HCT116 (cell line): ENCODE measurements around the gene PET117. TPM values are rescaled to one million over a fixed set of nuclear protein-coding genes. Genes with fewer than 3 reads are reported as not detected.

Experiments
- ATAC-seq: fragments of 200-7000 bp; cut with Tn5 transposase; 2 replicates; pipeline ENCODE4 v1.9.1; 2020; ENCODE audit warnings: mild to moderate bottlenecking, moderate library complexity
- BruUV-seq: library from RNA; stranded (reverse); fragments of 400-500 nt; replicated peaks from 2 replicates; lab custom pipeline; 2021; lab: Mats Ljungman, UMichigan
- CTCF ChIA-PET: fragments of 300-600 bp; sonication (Branson Sonifier 250); formaldehyde crosslinking; loops from one replicate; lab custom pipeline; 2021; ENCODE audit warnings: antibody characterized with exemption; lab: Charles Lee
- POLR2A ChIA-PET: fragments of 300-600, 350-600 bp; sonication (Branson Sonifier 250); formaldehyde crosslinking; loops from one replicate; lab custom pipeline; 2021; ENCODE audit warnings: antibody characterized with exemption; lab: Charles Lee
- RAD21 ChIA-PET, 2 experiments: fragments of 300-600 bp; sonication (Branson Sonifier 250); formaldehyde crosslinking; loops; one replicate each; lab custom pipeline; 2023; ENCODE audit warnings: low total read pairs in 2 of 2; ENCODE audit not compliant: uncharacterized antibody in 2 of 2, unreplicated experiment in 2 of 2, low non-redundant PET in 1 of 2; lab: Charles Lee
- DNase-seq: peaks from one replicate; pipeline ENCODE4 v3.0.0-alpha.2; 2010; ENCODE audit warnings: low read depth, low spot score
- H2AFZ ChIP-seq: fragments of 200-600 bp; shearing (Covaris generic), sonication (generic); 2 replicates; pipeline ENCODE4 v1.6.1; 2017; ENCODE audit warnings: low read depth, mixed run types, mixed read lengths, antibody characterized with exemption, low read length; ENCODE audit not compliant: poor library complexity, severe bottlenecking
- H3K27ac ChIP-seq: 2 replicates; pipeline ENCODE4 v1.5.1; 2012; ENCODE audit warnings: low read depth, low read length
- H3K27me3 ChIP-seq: fragments of 200-600 bp; sonication (generic); 2 replicates; pipeline ENCODE4 v1.6.1; 2016; ENCODE audit warnings: mixed run types, low read length, mixed read lengths; ENCODE audit not compliant: insufficient read depth
- H3K36me3 ChIP-seq, 2 experiments: fragments of 200-500 bp in 1 of 2; fragments of 200-600 bp in 1 of 2; sonication (Bioruptor generic) in 1 of 2; sonication (generic) in 1 of 2; 2 replicates each; pipeline versions ENCODE4 v1.5.1 to v1.6.1; 2014 to 2016; ENCODE audit warnings: low read length in 2 of 2, inconsistent platforms in 1 of 2, mixed read lengths in 1 of 2, mixed run types in 1 of 2; ENCODE audit not compliant: insufficient read depth in 2 of 2, control insufficient read depth in 1 of 2
- H3K4me1 ChIP-seq, 2 experiments: fragments of 200-600 bp in 1 of 2; sonication (generic) in 1 of 2; 2 replicates each; pipeline versions ENCODE4 v1.5.1 to v1.6.1; 2012 to 2017; ENCODE audit warnings: low read length in 2 of 2, inconsistent platforms in 1 of 2, mild to moderate bottlenecking in 1 of 2, mixed read lengths in 1 of 2, mixed run types in 1 of 2, moderate library complexity in 1 of 2; ENCODE audit not compliant: insufficient read depth in 2 of 2, control insufficient read depth in 1 of 2
- H3K4me2 ChIP-seq: fragments of 200-600 bp; sonication (generic); 2 replicates; pipeline ENCODE4 v1.6.1; 2017; ENCODE audit warnings: mixed run types, low read length, mixed read lengths
- H3K4me3 ChIP-seq, 2 experiments: fragments of 200-600 bp in 1 of 2; sonication (generic) in 1 of 2; replicated peaks in 1 of 2; 2 replicates each; pipeline ENCODE4 v1.5.1; 2011 to 2016; ENCODE audit warnings: low read length in 2 of 2, control low read depth in 1 of 2, low read depth in 1 of 2, mild to moderate bottlenecking in 1 of 2, mixed read lengths in 1 of 2, mixed run types in 1 of 2
- H3K79me2 ChIP-seq: fragments of 200-600 bp; sonication (generic); 2 replicates; pipeline ENCODE4 v1.6.1; 2017; ENCODE audit warnings: mild to moderate bottlenecking, mixed run types, low read length, moderate library complexity, mixed read lengths; ENCODE audit not compliant: insufficient read depth
- H3K9ac ChIP-seq: fragments of 200-600 bp; sonication (generic); 2 replicates; pipeline ENCODE4 v1.6.1; 2016; ENCODE audit warnings: low read length, mixed read lengths
- H3K9me2 ChIP-seq: fragments of 200-600 bp; sonication (generic), shearing (Covaris generic); 2 replicates; pipeline ENCODE4 v1.6.1; 2017; ENCODE audit warnings: mixed run types, mild to moderate bottlenecking, moderate library complexity; ENCODE audit not compliant: insufficient read depth
- H3K9me3 ChIP-seq, 2 experiments: fragments of 200-500 bp in 1 of 2; fragments of 200-600 bp in 1 of 2; sonication (Bioruptor generic) in 1 of 2; sonication (generic) in 1 of 2; 2 replicates each; pipeline ENCODE4 v1.6.1; 2014 to 2017; ENCODE audit warnings: low read length in 2 of 2, mixed read lengths in 2 of 2, inconsistent platforms in 1 of 2, low read depth in 1 of 2, mild to moderate bottlenecking in 1 of 2, mixed run types in 1 of 2, moderate library complexity in 1 of 2; ENCODE audit not compliant: control insufficient read depth in 1 of 2, insufficient read depth in 1 of 2
- H4K20me1 ChIP-seq: fragments of 200-600 bp; sonication (generic), shearing (Covaris generic); 2 replicates; pipeline ENCODE4 v1.6.1; 2017; ENCODE audit warnings: mixed run types, mild to moderate bottlenecking, moderate library complexity; ENCODE audit not compliant: insufficient read depth
- EGR1 ChIP-seq: IDR thresholded peaks from 2 replicates; pipeline ENCODE4 v1.6.1; 2012; ENCODE audit warnings: low read depth
- EZH2 ChIP-seq: fragments of 200-600 bp; sonication (generic); IDR thresholded peaks from 2 replicates; pipeline ENCODE4 v1.6.1; 2017; ENCODE audit warnings: antibody characterized with exemption, mixed run types
- EZH2phosphoT487 ChIP-seq: fragments of 200-600 bp; IDR thresholded peaks from 2 replicates; pipeline ENCODE4 v1.6.1; 2018; ENCODE audit warnings: antibody characterized with exemption, borderline replicate concordance
- JUND ChIP-seq: IDR thresholded peaks from 2 replicates; pipeline ENCODE4 v1.6.1; 2012
- POLR2A ChIP-seq: IDR thresholded peaks from 2 replicates; pipeline ENCODE4 v1.7.0; 2011; ENCODE audit warnings: borderline replicate concordance; ENCODE audit not compliant: insufficient read depth, insufficient read length; ENCODE audit errors: extremely low read depth
- RAD21 ChIP-seq: IDR thresholded peaks from 2 replicates; pipeline ENCODE4 v1.6.1; 2012; ENCODE audit warnings: low read depth, mild to moderate bottlenecking
- SIN3A ChIP-seq: IDR thresholded peaks from 2 replicates; pipeline ENCODE4 v1.6.1; 2012; ENCODE audit warnings: low read depth
- SP1 ChIP-seq: IDR thresholded peaks from 2 replicates; pipeline ENCODE4 v1.6.1; 2012; ENCODE audit warnings: low read depth
- SRF ChIP-seq: IDR thresholded peaks from 2 replicates; pipeline ENCODE4 v1.6.1; 2012; ENCODE audit warnings: low read depth
- ZNF274 ChIP-seq: fragments of 200-500 bp; sonication (Bioruptor generic); IDR thresholded peaks from 2 replicates; pipeline ENCODE4 v1.6.1; 2014; ENCODE audit warnings: mild to moderate bottlenecking, low read depth, low read length, inconsistent platforms
- intact Hi-C: fragments of 100-400 bp; cut with micrococcal nuclease; formaldehyde crosslinking; loops from 2 replicates; pipeline ENCODE4 v1.10.0; 2022
- total RNA-seq: library from RNA; stranded (reverse); gene quantifications from one replicate; pipeline ENCODE4 v1.2.1, GENCODE V29; 2021; ENCODE audit not compliant: unreplicated experiment
- TF ChIP-seq, protein P1 (sequence below), 3 experiments: fragments of 200-600 bp in 1 of 3; sonication (generic) in 1 of 3; IDR thresholded peaks in 2 of 3; conservative IDR thresholded peaks in 1 of 3; 2 replicates each; pipeline ENCODE4 v1.5.1; 2012 to 2017; ENCODE audit warnings: low read depth in 2 of 3, low read length in 2 of 3, antibody characterized with exemption in 1 of 3, borderline replicate concordance in 1 of 3, control low read depth in 1 of 3, mild to moderate bottlenecking in 1 of 3, mixed read lengths in 1 of 3, mixed run types in 1 of 3, moderate library complexity in 1 of 3; ENCODE audit not compliant: insufficient read depth in 1 of 3
- TF ChIP-seq, protein P2 (sequence below): IDR thresholded peaks from 2 replicates; pipeline ENCODE4 v1.6.1; 2012
- TF ChIP-seq, protein P3 (sequence below): IDR thresholded peaks from 2 replicates; pipeline ENCODE4 v1.6.1; 2012
- TF ChIP-seq, protein P4 (sequence below): IDR thresholded peaks from 2 replicates; pipeline ENCODE4 v1.6.1; 2012; ENCODE audit warnings: low read depth

Gene PET117
- total RNA-seq, 1 experiment from 2014 or later, result 22.3 TPM

DNA sequence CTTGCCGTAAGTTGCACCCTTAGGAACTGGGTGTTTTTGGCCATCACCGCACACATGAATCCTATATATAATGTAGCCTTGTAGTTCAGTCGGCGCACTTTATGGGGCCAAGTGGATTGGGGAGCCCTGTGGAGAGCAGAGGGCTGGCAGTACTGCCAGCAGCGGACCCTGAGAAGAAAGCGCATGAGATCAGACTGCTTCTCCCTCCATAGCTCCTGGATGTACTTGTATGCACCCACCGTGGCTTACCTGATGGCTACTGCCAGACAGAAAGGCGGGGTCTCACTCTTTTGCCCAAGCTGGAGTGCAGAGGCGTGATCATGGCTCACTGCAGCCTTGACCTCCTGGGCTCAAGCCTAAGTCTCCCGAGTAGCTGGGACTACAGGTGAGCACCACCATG lies 47.2 kb upstream of the PET117 start:
- Histone ChIP-seq H3K36me3 (no peaks in the 10 kb centered on the region), H3K27ac (no peak overlapping the region), H3K27me3 (no peaks in the 10 kb centered on the region), H3K9me2 (no peaks in the 10 kb centered on the region), H3K4me1 (no peaks in the 10 kb centered on the region), H3K9me3 (no peaks in the 10 kb centered on the region), H3K79me2 (no peaks in the 10 kb centered on the region), H4K20me1 (no peaks in the 10 kb centered on the region), H3K9ac (no peak overlapping the region), H3K4me2 (no peak overlapping the region), H2AFZ (no peak overlapping the region), H3K4me3 (no peak overlapping the region)
- POLR2A ChIA-PET, result no interaction called here
- DNase-seq (no peak), ATAC-seq (no peak)
- no peak for TF ChIP-seq ZNF274
- no peak for TF ChIP-seq SP1
- no peak for TF ChIP-seq POLR2A
- TF ChIP-seq EZH2phosphoT487, result no peak
- CTCF ChIA-PET, result no interaction called here
- BruUV-seq, result no TSS peak
- intact Hi-C loops, result no loop called here
- RAD21 ChIA-PET, result no interaction called here

DNA sequence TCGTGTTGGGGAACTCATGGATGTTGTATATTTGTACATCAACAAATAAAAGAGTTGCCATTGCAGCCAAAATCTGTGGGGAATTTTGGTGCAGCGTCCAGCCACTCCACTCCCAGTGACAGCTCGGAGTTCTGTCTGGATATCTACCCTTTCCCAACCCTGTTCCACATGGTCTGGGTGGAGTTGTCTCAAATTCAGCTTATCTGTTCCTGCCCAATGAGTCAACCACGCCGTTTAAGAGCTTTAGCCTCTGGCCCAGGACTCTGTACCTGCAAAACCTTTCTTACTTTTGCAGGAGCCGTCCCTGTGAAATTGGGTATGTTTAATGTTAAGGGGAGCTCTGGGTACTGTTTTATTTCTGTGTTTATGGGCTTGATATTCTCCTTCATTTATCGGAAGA lies 46.0 kb upstream of the PET117 start:
- Histone ChIP-seq H2AFZ (no peak overlapping the region), H3K9ac (no peak overlapping the region), H3K9me3 (no peaks in the 10 kb centered on the region), H3K4me2 (no peak overlapping the region), H4K20me1 (no peaks in the 10 kb centered on the region), H3K27ac (no peak overlapping the region), H3K4me3 (no peak overlapping the region), H3K36me3 (no peaks in the 10 kb centered on the region), H3K4me1 (no peaks in the 10 kb centered on the region), H3K9me2 (no peaks in the 10 kb centered on the region), H3K79me2 (no peaks in the 10 kb centered on the region), H3K27me3 (no peaks in the 10 kb centered on the region)
- DNase-seq, result no peak
- RAD21 ChIA-PET, result no interaction called here
- BruUV-seq, result no TSS peak
- no peak for ATAC-seq
- intact Hi-C loops, result no loop called here
- POLR2A ChIA-PET, result no interaction called here
- CTCF ChIA-PET, result no interaction called here
- TF ChIP-seq, protein P1, sequence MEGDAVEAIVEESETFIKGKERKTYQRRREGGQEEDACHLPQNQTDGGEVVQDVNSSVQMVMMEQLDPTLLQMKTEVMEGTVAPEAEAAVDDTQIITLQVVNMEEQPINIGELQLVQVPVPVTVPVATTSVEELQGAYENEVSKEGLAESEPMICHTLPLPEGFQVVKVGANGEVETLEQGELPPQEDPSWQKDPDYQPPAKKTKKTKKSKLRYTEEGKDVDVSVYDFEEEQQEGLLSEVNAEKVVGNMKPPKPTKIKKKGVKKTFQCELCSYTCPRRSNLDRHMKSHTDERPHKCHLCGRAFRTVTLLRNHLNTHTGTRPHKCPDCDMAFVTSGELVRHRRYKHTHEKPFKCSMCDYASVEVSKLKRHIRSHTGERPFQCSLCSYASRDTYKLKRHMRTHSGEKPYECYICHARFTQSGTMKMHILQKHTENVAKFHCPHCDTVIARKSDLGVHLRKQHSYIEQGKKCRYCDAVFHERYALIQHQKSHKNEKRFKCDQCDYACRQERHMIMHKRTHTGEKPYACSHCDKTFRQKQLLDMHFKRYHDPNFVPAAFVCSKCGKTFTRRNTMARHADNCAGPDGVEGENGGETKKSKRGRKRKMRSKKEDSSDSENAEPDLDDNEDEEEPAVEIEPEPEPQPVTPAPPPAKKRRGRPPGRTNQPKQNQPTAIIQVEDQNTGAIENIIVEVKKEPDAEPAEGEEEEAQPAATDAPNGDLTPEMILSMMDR (IDR thresholded peaks at IDR 0.05 in 2 of 3, conservative IDR thresholded peaks at IDR 0.05 in 1 of 3; ENCODE audit: borderline replicate concordance in 1 of 3, insufficient read depth in 1 of 3, low read depth in 2 of 3, low read length in 2 of 3), result no peak
- TF ChIP-seq, protein P2, sequence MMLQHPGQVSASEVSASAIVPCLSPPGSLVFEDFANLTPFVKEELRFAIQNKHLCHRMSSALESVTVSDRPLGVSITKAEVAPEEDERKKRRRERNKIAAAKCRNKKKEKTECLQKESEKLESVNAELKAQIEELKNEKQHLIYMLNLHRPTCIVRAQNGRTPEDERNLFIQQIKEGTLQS, result no peak
- TF ChIP-seq, protein P3, sequence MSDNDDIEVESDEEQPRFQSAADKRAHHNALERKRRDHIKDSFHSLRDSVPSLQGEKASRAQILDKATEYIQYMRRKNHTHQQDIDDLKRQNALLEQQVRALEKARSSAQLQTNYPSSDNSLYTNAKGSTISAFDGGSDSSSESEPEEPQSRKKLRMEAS, result no peak
- TF ChIP-seq POLR2A, result no peak
- no peak for TF ChIP-seq SIN3A
- TF ChIP-seq, protein P4, sequence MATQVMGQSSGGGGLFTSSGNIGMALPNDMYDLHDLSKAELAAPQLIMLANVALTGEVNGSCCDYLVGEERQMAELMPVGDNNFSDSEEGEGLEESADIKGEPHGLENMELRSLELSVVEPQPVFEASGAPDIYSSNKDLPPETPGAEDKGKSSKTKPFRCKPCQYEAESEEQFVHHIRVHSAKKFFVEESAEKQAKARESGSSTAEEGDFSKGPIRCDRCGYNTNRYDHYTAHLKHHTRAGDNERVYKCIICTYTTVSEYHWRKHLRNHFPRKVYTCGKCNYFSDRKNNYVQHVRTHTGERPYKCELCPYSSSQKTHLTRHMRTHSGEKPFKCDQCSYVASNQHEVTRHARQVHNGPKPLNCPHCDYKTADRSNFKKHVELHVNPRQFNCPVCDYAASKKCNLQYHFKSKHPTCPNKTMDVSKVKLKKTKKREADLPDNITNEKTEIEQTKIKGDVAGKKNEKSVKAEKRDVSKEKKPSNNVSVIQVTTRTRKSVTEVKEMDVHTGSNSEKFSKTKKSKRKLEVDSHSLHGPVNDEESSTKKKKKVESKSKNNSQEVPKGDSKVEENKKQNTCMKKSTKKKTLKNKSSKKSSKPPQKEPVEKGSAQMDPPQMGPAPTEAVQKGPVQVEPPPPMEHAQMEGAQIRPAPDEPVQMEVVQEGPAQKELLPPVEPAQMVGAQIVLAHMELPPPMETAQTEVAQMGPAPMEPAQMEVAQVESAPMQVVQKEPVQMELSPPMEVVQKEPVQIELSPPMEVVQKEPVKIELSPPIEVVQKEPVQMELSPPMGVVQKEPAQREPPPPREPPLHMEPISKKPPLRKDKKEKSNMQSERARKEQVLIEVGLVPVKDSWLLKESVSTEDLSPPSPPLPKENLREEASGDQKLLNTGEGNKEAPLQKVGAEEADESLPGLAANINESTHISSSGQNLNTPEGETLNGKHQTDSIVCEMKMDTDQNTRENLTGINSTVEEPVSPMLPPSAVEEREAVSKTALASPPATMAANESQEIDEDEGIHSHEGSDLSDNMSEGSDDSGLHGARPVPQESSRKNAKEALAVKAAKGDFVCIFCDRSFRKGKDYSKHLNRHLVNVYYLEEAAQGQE, result no peak
- no peak for TF ChIP-seq EZH2
- TF ChIP-seq RAD21, result no peak
- no peak for TF ChIP-seq SRF
- TF ChIP-seq JUND, result no peak
- no peak for TF ChIP-seq EGR1
